IPS DF 4.7 (cell line): Measurements from ENCODE around the gene AP1M1.

Experiments used
- DNase-seq: peaks from one replicate; pipeline ENCODE4 v3.0.0-alpha.2; 2013; ENCODE audit warnings: low spot score; ENCODE audit errors: extremely low read depth

Gene AP1M1

GRCh38 chr19:16295057-16295456, 97.3 kb downstream of the AP1M1 start:
- no peak for DNase-seq
